ENCODE data around the gene DNAL4.

GRCh38 chr22:38751422-38752346, 42.3 kb downstream of the DNAL4 start:
- TF ChIP-seq, protein P1, sequence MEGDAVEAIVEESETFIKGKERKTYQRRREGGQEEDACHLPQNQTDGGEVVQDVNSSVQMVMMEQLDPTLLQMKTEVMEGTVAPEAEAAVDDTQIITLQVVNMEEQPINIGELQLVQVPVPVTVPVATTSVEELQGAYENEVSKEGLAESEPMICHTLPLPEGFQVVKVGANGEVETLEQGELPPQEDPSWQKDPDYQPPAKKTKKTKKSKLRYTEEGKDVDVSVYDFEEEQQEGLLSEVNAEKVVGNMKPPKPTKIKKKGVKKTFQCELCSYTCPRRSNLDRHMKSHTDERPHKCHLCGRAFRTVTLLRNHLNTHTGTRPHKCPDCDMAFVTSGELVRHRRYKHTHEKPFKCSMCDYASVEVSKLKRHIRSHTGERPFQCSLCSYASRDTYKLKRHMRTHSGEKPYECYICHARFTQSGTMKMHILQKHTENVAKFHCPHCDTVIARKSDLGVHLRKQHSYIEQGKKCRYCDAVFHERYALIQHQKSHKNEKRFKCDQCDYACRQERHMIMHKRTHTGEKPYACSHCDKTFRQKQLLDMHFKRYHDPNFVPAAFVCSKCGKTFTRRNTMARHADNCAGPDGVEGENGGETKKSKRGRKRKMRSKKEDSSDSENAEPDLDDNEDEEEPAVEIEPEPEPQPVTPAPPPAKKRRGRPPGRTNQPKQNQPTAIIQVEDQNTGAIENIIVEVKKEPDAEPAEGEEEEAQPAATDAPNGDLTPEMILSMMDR (IDR thresholded peaks at IDR 0.05), result no peak
- no peak for TF ChIP-seq POLR2A (IDR thresholded peaks at IDR 0.05)
